HepG2 (cell line): ENCODE results near the gene LZTR1. TPM values are rescaled to one million over a fixed set of nuclear protein-coding genes. Genes with fewer than 3 reads are reported as not detected.

Experiments
- CBX5 ChIP-seq: sonication (generic); formaldehyde crosslinking; IDR thresholded peaks from 2 replicates; pipeline ENCODE4 v1.4.0; 2020; ENCODE audit warnings: missing genetic modification reagents, borderline replicate concordance
- DPF2 ChIP-seq: sonication (generic); formaldehyde crosslinking; IDR thresholded peaks from 2 replicates; pipeline ENCODE4 v1.4.0; 2020; ENCODE audit warnings: mild to moderate bottlenecking, low read depth, missing genetic modification reagents, borderline replicate concordance
- ESRRA ChIP-seq: sonication (generic); formaldehyde crosslinking; IDR thresholded peaks from 2 replicates; pipeline ENCODE4 v1.5.1; 2020; ENCODE audit warnings: mild to moderate bottlenecking, low read depth, missing genetic modification reagents
- PPARG ChIP-seq: conservative IDR thresholded peaks from 2 replicates; pipeline ENCODE4 v1.6.1; 2016; ENCODE audit warnings: missing biosample characterization, missing genetic modification reagents
- RNF2 ChIP-seq: fragments of 450-650 bp; conservative IDR thresholded peaks from 2 replicates; pipeline ENCODE4 v1.6.1; 2016; ENCODE audit warnings: low read depth
- SMAD9 ChIP-seq: sonication (generic); formaldehyde crosslinking; IDR thresholded peaks from 2 replicates; pipeline ENCODE4 v1.5.1; 2020; ENCODE audit warnings: mild to moderate bottlenecking, missing genetic modification reagents
- TBL1XR1 ChIP-seq: fragments of 150-350 bp; IDR thresholded peaks from 2 replicates; pipeline ENCODE4 v1.6.1; 2014; ENCODE audit warnings: borderline replicate concordance, low read length; ENCODE audit not compliant: partially characterized antibody
- ZMAT3 ChIP-seq: sonication (generic); formaldehyde crosslinking; conservative IDR thresholded peaks from 2 replicates; pipeline ENCODE4 v1.7.0; 2021; ENCODE audit warnings: missing genetic modification reagents
- ZMYM2 ChIP-seq: sonication (generic); formaldehyde crosslinking; IDR thresholded peaks from 2 replicates; pipeline ENCODE4 v1.8.0; 2022; ENCODE audit warnings: mild to moderate bottlenecking, missing genetic modification reagents
- ZNF205 ChIP-seq: IDR thresholded peaks from 2 replicates; pipeline ENCODE4 v1.6.1; 2018; ENCODE audit warnings: missing biosample characterization, missing genetic modification reagents
- ZNF232 ChIP-seq: sonication (generic); formaldehyde crosslinking; IDR thresholded peaks from 2 replicates; pipeline ENCODE4 v1.4.0; 2020; ENCODE audit warnings: missing genetic modification reagents, borderline replicate concordance
- ZNF546 ChIP-seq: sonication (generic); formaldehyde crosslinking; conservative IDR thresholded peaks from 2 replicates; pipeline ENCODE4 v1.8.1; 2023; ENCODE audit warnings: mild to moderate bottlenecking, missing genetic modification reagents
- ZNF83 ChIP-seq: sonication (generic); formaldehyde crosslinking; IDR thresholded peaks from 2 replicates; pipeline ENCODE4 v1.4.0; 2020; ENCODE audit warnings: missing genetic modification reagents, mild to moderate bottlenecking, borderline replicate concordance
- polyA plus RNA-seq, 8 experiments: library from polyadenylated mRNA; depleted of rRNA in 3 of 8; stranded (reverse) in 7 of 8; unstranded in 1 of 8; fragments of >200 nt; fragmentation: Illumina TruSeq in 4 of 8; extraction: Trizol in 4 of 8; gene quantifications; 2 replicates each; pipeline versions ENCODE4 v1.2.1 to v1.2.3, GENCODE V29; 2011 to 2016; ENCODE audit warnings: low read depth in 4 of 8, missing spikeins in 1 of 8, mixed read lengths in 1 of 8; ENCODE audit not compliant: insufficient read depth in 1 of 8
- total RNA-seq, 5 experiments: library from RNA; depleted of rRNA; stranded (reverse); fragments of >200 nt; fragmentation: Illumina TruSeq; extraction: Trizol; gene quantifications; 2 replicates each; pipeline ENCODE4 v1.2.3, GENCODE V29; 2016; ENCODE audit warnings: low read depth in 1 of 5
- TF ChIP-seq, protein P1 (sequence below): sonication (generic); formaldehyde crosslinking; IDR thresholded peaks from 2 replicates; pipeline ENCODE4 v1.4.0; 2020; ENCODE audit warnings: missing genetic modification reagents, borderline replicate concordance
- TF ChIP-seq, protein P2 (sequence below): sonication (generic); formaldehyde crosslinking; IDR thresholded peaks from 2 replicates; pipeline ENCODE4 v1.5.0; 2020; ENCODE audit warnings: mild to moderate bottlenecking, missing genetic modification reagents
- TF ChIP-seq, protein P3 (sequence below): sonication (generic); formaldehyde crosslinking; conservative IDR thresholded peaks from 2 replicates; pipeline ENCODE4 v1.4.0; 2020; ENCODE audit warnings: missing genetic modification reagents
- TF ChIP-seq, protein P4 (sequence below): IDR thresholded peaks from 2 replicates; pipeline ENCODE4 v1.6.1; 2016; ENCODE audit warnings: low read depth, borderline replicate concordance

LZTR1 gene
- total and polyA plus RNA-seq, 2 of the 13 experiments (the other 11 are each of a cell fraction or from before 2014, with no cell fraction given) = 21.8 to 22.4 TPM

DNA sequence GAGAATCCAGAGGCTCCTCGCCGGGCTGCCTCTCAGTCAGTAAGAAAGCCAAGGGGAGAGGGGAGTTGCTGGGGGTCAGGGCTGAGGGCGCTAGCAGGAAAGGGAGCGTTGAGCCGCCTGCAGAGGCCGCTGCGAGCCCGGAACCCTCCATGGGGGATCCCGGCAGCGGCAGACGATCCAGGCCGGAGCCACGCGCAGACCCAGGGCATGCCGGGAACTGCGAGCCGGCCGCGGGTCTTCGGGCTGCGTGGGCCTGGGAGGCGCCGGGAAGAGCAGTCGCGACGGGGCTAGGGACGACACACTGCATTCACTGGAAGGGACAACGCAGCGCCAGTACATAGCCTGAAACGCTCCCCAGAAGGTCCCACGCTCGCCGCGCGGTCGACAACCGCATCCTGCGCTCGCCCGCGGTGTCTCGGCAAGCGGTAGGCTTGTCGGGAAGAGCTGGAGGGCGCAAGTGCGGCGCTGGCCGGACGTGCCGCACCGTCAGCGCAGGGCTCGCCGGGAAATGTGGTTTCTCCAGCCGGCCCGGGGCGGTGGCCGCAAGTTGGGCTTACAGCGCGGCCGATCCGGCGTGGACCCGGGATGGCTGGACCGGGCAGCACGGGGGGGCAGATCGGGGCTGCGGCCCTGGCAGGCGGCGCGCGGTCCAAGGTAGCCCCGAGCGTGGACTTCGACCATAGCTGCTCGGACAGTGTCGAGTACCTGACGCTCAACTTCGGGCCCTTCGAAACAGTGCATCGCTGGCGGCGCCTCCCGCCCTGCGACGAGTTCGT, at the start of gene LZTR1 (continued):
- TF ChIP-seq ZNF546 (peak; percentile 69; the same call in 1 of the 2 replicates), TBL1XR1 (no peak), ZMYM2 (CRISPR knock-in tag) (no peak), SMAD9 (CRISPR knock-in tag) (peak; percentile 34; the same call in 1 of the 2 replicates), DPF2 (CRISPR knock-in tag) (no peak; the same call in 1 of the 2 replicates), CBX5 (CRISPR knock-in tag) (peak; percentile 87; the same call in 1 of the 2 replicates), ZNF83 (CRISPR knock-in tag) (no peak; the same call in 1 of the 2 replicates), ZMAT3 (CRISPR knock-in tag) (peak; percentile 98), PPARG (CRISPR knock-in tag) (0 out of 2 replicates have a peak, but pooled peaks have one; percentile 12), ZNF232 (CRISPR knock-in tag) (peak; percentile 94; the same call in 1 of the 2 replicates), ZNF205 (peak; percentile 68; the same call in 1 of the 2 replicates), RNF2 (peak; percentile 99), ESRRA (peak; percentile 87)
- TF ChIP-seq, protein P1, sequence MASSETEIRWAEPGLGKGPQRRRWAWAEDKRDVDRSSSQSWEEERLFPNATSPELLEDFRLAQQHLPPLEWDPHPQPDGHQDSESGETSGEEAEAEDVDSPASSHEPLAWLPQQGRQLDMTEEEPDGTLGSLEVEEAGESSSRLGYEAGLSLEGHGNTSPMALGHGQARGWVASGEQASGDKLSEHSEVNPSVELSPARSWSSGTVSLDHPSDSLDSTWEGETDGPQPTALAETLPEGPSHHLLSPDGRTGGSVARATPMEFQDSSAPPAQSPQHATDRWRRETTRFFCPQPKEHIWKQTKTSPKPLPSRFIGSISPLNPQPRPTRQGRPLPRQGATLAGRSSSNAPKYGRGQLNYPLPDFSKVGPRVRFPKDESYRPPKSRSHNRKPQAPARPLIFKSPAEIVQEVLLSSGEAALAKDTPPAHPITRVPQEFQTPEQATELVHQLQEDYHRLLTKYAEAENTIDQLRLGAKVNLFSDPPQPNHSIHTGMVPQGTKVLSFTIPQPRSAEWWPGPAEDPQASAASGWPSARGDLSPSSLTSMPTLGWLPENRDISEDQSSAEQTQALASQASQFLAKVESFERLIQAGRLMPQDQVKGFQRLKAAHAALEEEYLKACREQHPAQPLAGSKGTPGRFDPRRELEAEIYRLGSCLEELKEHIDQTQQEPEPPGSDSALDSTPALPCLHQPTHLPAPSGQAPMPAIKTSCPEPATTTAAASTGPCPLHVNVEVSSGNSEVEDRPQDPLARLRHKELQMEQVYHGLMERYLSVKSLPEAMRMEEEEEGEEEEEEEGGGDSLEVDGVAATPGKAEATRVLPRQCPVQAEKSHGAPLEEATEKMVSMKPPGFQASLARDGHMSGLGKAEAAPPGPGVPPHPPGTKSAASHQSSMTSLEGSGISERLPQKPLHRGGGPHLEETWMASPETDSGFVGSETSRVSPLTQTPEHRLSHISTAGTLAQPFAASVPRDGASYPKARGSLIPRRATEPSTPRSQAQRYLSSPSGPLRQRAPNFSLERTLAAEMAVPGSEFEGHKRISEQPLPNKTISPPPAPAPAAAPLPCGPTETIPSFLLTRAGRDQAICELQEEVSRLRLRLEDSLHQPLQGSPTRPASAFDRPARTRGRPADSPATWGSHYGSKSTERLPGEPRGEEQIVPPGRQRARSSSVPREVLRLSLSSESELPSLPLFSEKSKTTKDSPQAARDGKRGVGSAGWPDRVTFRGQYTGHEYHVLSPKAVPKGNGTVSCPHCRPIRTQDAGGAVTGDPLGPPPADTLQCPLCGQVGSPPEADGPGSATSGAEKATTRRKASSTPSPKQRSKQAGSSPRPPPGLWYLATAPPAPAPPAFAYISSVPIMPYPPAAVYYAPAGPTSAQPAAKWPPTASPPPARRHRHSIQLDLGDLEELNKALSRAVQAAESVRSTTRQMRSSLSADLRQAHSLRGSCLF (CRISPR knock-in tag) = peak; percentile 83; the same call in 1 of the 2 replicates
- TF ChIP-seq, protein P2, sequence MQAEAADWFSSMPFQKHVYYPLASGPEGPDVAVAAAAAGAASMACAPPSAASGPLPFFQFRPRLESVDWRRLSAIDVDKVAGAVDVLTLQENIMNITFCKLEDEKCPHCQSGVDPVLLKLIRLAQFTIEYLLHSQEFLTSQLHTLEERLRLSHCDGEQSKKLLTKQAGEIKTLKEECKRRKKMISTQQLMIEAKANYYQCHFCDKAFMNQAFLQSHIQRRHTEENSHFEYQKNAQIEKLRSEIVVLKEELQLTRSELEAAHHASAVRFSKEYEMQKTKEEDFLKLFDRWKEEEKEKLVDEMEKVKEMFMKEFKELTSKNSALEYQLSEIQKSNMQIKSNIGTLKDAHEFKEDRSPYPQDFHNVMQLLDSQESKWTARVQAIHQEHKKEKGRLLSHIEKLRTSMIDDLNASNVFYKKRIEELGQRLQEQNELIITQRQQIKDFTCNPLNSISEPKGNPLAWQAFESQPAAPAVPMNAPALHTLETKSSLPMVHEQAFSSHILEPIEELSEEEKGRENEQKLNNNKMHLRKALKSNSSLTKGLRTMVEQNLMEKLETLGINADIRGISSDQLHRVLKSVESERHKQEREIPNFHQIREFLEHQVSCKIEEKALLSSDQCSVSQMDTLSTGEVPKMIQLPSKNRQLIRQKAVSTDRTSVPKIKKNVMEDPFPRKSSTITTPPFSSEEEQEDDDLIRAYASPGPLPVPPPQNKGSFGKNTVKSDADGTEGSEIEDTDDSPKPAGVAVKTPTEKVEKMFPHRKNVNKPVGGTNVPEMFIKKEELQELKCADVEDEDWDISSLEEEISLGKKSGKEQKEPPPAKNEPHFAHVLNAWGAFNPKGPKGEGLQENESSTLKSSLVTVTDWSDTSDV (CRISPR knock-in tag) = peak; percentile 76; the same call in 1 of the 2 replicates
- TF ChIP-seq, protein P3, sequence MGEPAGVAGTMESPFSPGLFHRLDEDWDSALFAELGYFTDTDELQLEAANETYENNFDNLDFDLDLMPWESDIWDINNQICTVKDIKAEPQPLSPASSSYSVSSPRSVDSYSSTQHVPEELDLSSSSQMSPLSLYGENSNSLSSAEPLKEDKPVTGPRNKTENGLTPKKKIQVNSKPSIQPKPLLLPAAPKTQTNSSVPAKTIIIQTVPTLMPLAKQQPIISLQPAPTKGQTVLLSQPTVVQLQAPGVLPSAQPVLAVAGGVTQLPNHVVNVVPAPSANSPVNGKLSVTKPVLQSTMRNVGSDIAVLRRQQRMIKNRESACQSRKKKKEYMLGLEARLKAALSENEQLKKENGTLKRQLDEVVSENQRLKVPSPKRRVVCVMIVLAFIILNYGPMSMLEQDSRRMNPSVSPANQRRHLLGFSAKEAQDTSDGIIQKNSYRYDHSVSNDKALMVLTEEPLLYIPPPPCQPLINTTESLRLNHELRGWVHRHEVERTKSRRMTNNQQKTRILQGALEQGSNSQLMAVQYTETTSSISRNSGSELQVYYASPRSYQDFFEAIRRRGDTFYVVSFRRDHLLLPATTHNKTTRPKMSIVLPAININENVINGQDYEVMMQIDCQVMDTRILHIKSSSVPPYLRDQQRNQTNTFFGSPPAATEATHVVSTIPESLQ = no peak
- TF ChIP-seq, protein P4, sequence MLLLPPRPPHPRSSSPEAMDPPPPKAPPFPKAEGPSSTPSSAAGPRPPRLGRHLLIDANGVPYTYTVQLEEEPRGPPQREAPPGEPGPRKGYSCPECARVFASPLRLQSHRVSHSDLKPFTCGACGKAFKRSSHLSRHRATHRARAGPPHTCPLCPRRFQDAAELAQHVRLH (CRISPR knock-in tag) = peak; percentile 57; the same call in 1 of the 2 replicates
